HepG2 (cell line): ENCODE data around the gene AKR7A2.

ENCODE experiments used
- ARHGAP35 ChIP-seq: sonication (generic); formaldehyde crosslinking; IDR thresholded peaks from 2 replicates; pipeline ENCODE4 v1.9.0; 2022; ENCODE audit warnings: mild to moderate bottlenecking, inconsistent platforms, moderate library complexity, missing genetic modification reagents, borderline replicate concordance
- ATF2 ChIP-seq: sonication (generic); formaldehyde crosslinking; IDR thresholded peaks from 2 replicates; pipeline ENCODE4 v1.4.0; 2020; ENCODE audit warnings: missing genetic modification reagents
- BRCA1 ChIP-seq: sonication (generic); formaldehyde crosslinking; IDR thresholded peaks from 2 replicates; pipeline ENCODE4 v1.4.0; 2020; ENCODE audit warnings: missing genetic modification reagents
- CHD4 ChIP-seq: fragments of 200-600 bp; sonication (generic); IDR thresholded peaks from 2 replicates; pipeline ENCODE4 v1.7.0; 2017; ENCODE audit warnings: mild to moderate bottlenecking, low read length, borderline replicate concordance
- CTCF ChIP-seq: sonication (generic); formaldehyde crosslinking; IDR thresholded peaks from 2 replicates; pipeline ENCODE4 v1.5.0; 2020; ENCODE audit warnings: mild to moderate bottlenecking, missing genetic modification reagents, moderate library complexity
- GABPB1 ChIP-seq: IDR thresholded peaks from 2 replicates; pipeline ENCODE4 v1.6.1; 2016; ENCODE audit warnings: mild to moderate bottlenecking, missing genetic modification reagents, moderate library complexity, missing compliant biosample characterization
- JDP2 ChIP-seq: sonication (generic); formaldehyde crosslinking; IDR thresholded peaks from 2 replicates; pipeline ENCODE4 v1.8.1; 2022; ENCODE audit warnings: missing genetic modification reagents, borderline replicate concordance
- NR2F1 ChIP-seq, 2 experiments: fragments of 450-650 bp in 1 of 2; formaldehyde crosslinking in 1 of 2; IDR thresholded peaks; 2 replicates each; pipeline versions ENCODE4 v1.5.0 to v1.6.1; 2016 to 2020; ENCODE audit warnings: mild to moderate bottlenecking in 1 of 2, missing compliant biosample characterization in 1 of 2, missing genetic modification reagents in 1 of 2, moderate library complexity in 1 of 2
- POLR2AphosphoS2 ChIP-seq: IDR thresholded peaks from 2 replicates; pipeline ENCODE4 v1.6.1; 2011; ENCODE audit warnings: low read depth, low read length, improper control_type of control experiment
- SMC3 ChIP-seq: IDR thresholded peaks from 2 replicates; pipeline ENCODE4 v1.6.1; 2011; ENCODE audit warnings: low read length, improper control_type of control experiment
- SNRNP70 ChIP-seq: fragments of 200-400 bp; formaldehyde crosslinking; IDR thresholded peaks from 2 replicates; pipeline ENCODE4 v1.6.1; 2017; ENCODE audit warnings: mild to moderate bottlenecking, low read depth, low read length, moderate library complexity
- SRF ChIP-seq: IDR thresholded peaks from 2 replicates; pipeline ENCODE4 v1.6.1; 2011; ENCODE audit warnings: mild to moderate bottlenecking, low read depth, low read length, moderate library complexity
- ZKSCAN5 ChIP-seq: sonication (generic); formaldehyde crosslinking; IDR thresholded peaks from 2 replicates; pipeline ENCODE4 v1.5.1; 2020; ENCODE audit warnings: mild to moderate bottlenecking, missing genetic modification reagents

- no peak for TF ChIP-seq CTCF
- TF ChIP-seq GABPB1, result no peak
- TF ChIP-seq ARHGAP35, result no peak
- no peak for TF ChIP-seq POLR2AphosphoS2
- no peak for TF ChIP-seq ATF2 (CRISPR knock-in tag)
- no peak for TF ChIP-seq SNRNP70
- TF ChIP-seq JDP2 (CRISPR knock-in tag), result no peak
- no peak for TF ChIP-seq SRF
- no peak for TF ChIP-seq BRCA1 (CRISPR knock-in tag)
- no peak for TF ChIP-seq ZKSCAN5
- no peak for TF ChIP-seq SMC3
- TF ChIP-seq CHD4, result no peak
- TF ChIP-seq NR2F1 (CRISPR knock-in tag; IDR thresholded peaks at IDR 0.05), result no peak
Measured at GRCh38 chr1:19313961-19314882, 2.3 kb upstream of the AKR7A2 start.
